ENCODE measurements around the gene CACNG1.

CACNG1 gene

GRCh38 chr17:67051837-67052236 is 7.5 kb downstream of the CACNG1 start:
- no peak for DNase-seq (ENCODE audit: low spot score)

- no peak for DNase-seq (ENCODE audit: low spot score)
Measured at GRCh38 chr17:67052720-67053437, 8.5 kb downstream of the CACNG1 start.

- DNase-seq (ENCODE audit: low spot score) = no peak
Measured at GRCh38 chr17:67053438-67054000, 9.2 kb downstream of the CACNG1 start.

GRCh38 chr17:67054011-67054591 is 9.7 kb downstream of the CACNG1 start:
- DNase-seq (ENCODE audit: low spot score) = no peak

GRCh38 chr17:67054608-67055007 is 10.3 kb downstream of the CACNG1 start:
- DNase-seq (ENCODE audit: low spot score) = no peak

GRCh38 chr17:67055041-67055443 is 10.7 kb downstream of the CACNG1 start:
- no peak for DNase-seq (ENCODE audit: low spot score)

GRCh38 chr17:67055811-67056745 is 11.7 kb downstream of the CACNG1 start:
- no peak for DNase-seq (ENCODE audit: low spot score)

GRCh38 chr17:67056746-67057490 is 12.6 kb downstream of the CACNG1 start:
- DNase-seq (ENCODE audit: low spot score) = no peak

- no peak for DNase-seq (ENCODE audit: low spot score)
Measured at GRCh38 chr17:67058036-67058435, 13.7 kb downstream of the CACNG1 start.

- no peak for DNase-seq (ENCODE audit: low spot score)
Measured at GRCh38 chr17:67059372-67059771, 15.0 kb downstream of the CACNG1 start.

- DNase-seq (ENCODE audit: low spot score) = no peak
Measured at GRCh38 chr17:67063141-67063540, 18.8 kb downstream of the CACNG1 start.

GRCh38 chr17:67066717-67067116 is 22.4 kb downstream of the CACNG1 start:
- DNase-seq (ENCODE audit: low spot score) = no peak

- no peak for DNase-seq (ENCODE audit: low spot score)
Measured at GRCh38 chr17:67067571-67068482, 23.5 kb downstream of the CACNG1 start.

GRCh38 chr17:67068999-67069398 is 24.6 kb downstream of the CACNG1 start:
- no peak for DNase-seq (ENCODE audit: low spot score)

GRCh38 chr17:67069603-67070136 is 25.3 kb downstream of the CACNG1 start:
- DNase-seq (ENCODE audit: low spot score) = no peak

GRCh38 chr17:67071595-67071994 is 27.2 kb downstream of the CACNG1 start:
- no peak for DNase-seq (ENCODE audit: low spot score)

GRCh38 chr17:67072885-67073284 is 28.5 kb downstream of the CACNG1 start:
- DNase-seq (ENCODE audit: low spot score) = no peak

- DNase-seq (ENCODE audit: low spot score) = peak; percentile 4
Measured at GRCh38 chr17:67074781-67075180, 30.4 kb downstream of the CACNG1 start.

- DNase-seq (ENCODE audit: low spot score) = peak; percentile 81
Measured at GRCh38 chr17:67076290-67076689, 31.9 kb downstream of the CACNG1 start.

- DNase-seq (ENCODE audit: low spot score) = no peak
Measured at GRCh38 chr17:67078292-67078691, 33.9 kb downstream of the CACNG1 start.
